CD8-positive, alpha-beta memory T cell (primary cell): ENCODE measurements around the gene MADD. TPM values are rescaled to one million over a fixed set of nuclear protein-coding genes. Genes with fewer than 3 reads are reported as not detected.
"Not testable (repeated sequence)": the region's sequence is repeated elsewhere in the genome, so short reads cannot be mapped to it uniquely, and the experiment has no call there.

Experiments used
- CTCF ChIA-PET: fragments of 350-600 bp; sonication (Branson Sonifier 250); formaldehyde crosslinking; loops from one replicate; lab custom pipeline; 2021; ENCODE audit warnings: antibody characterized with exemption; lab: Charles Lee
- POLR2A ChIA-PET: fragments of 350-600 bp; sonication (Branson Sonifier 250); formaldehyde crosslinking; loops from one replicate; lab custom pipeline; 2021; ENCODE audit warnings: antibody characterized with exemption; lab: Charles Lee
- DNase-seq, 5 donors: peaks; one replicate each; pipeline versions ENCODE4 v3.0.0 to v3.0.0-alpha.2; 2020 to 2022; ENCODE audit warnings: mixed read lengths in 1 of 5
- H3K27ac ChIP-seq: one replicate; pipeline ENCODE4 v1.7.0; 2013; ENCODE audit warnings: low read depth, mild to moderate bottlenecking, low read length, moderate library complexity
- H3K27me3 ChIP-seq: 2 replicates; pipeline ENCODE4 v1.7.0; 2013; ENCODE audit warnings: low read length, mild to moderate bottlenecking; ENCODE audit not compliant: insufficient read depth, poor library complexity, severe bottlenecking
- H3K36me3 ChIP-seq: 2 replicates; pipeline ENCODE4 v1.7.0; 2013; ENCODE audit warnings: mild to moderate bottlenecking, low read length, moderate library complexity; ENCODE audit not compliant: insufficient read depth
- H3K4me1 ChIP-seq: 2 replicates; pipeline ENCODE4 v1.7.0; 2013; ENCODE audit warnings: mild to moderate bottlenecking, low read length, moderate library complexity; ENCODE audit not compliant: insufficient read depth
- H3K4me3 ChIP-seq: 2 replicates; pipeline ENCODE4 v1.7.0; 2013; ENCODE audit warnings: mild to moderate bottlenecking, low read length
- H3K9me3 ChIP-seq: 2 replicates; pipeline ENCODE4 v1.7.0; 2013; ENCODE audit warnings: mild to moderate bottlenecking, low read length
- H3K27ac Mint-ChIP-seq, 8 donors: one replicate each; pipeline ENCODE4 v1.8.0; 2020 to 2021; ENCODE audit warnings: mixed read lengths in 8 of 8, mild to moderate bottlenecking in 6 of 8, inconsistent platforms in 3 of 8, moderate library complexity in 3 of 8
- H3K27me3 Mint-ChIP-seq, 2 donors: one replicate each; pipeline ENCODE4 v1.8.0; 2020 to 2021; ENCODE audit warnings: mixed read lengths in 2 of 2, mild to moderate bottlenecking in 1 of 2, moderate library complexity in 1 of 2
- H3K36me3 Mint-ChIP-seq, 3 donors: one replicate each; pipeline ENCODE4 v1.8.0; 2020 to 2021; ENCODE audit warnings: mixed read lengths in 3 of 3, inconsistent platforms in 1 of 3, mild to moderate bottlenecking in 1 of 3
- H3K4me1 Mint-ChIP-seq, 3 donors: one replicate each; pipeline ENCODE4 v1.8.0; 2020 to 2021; ENCODE audit warnings: mixed read lengths in 3 of 3, inconsistent platforms in 1 of 3, mild to moderate bottlenecking in 1 of 3
- H3K4me3 Mint-ChIP-seq, 7 donors: one replicate each; pipeline ENCODE4 v1.8.0; 2020 to 2021; ENCODE audit warnings: mixed read lengths in 7 of 7, mild to moderate bottlenecking in 6 of 7, moderate library complexity in 4 of 7, inconsistent platforms in 2 of 7
- H3K9me3 Mint-ChIP-seq, 5 donors: one replicate each; pipeline ENCODE4 v1.8.0; 2020 to 2022; ENCODE audit warnings: mixed read lengths in 5 of 5, mild to moderate bottlenecking in 3 of 5, moderate library complexity in 2 of 5, inconsistent platforms in 1 of 5
- polyA plus RNA-seq: library from polyadenylated mRNA; unstranded; fragments of 300-500 nt; fragmentation: Illumina TruSeq; gene quantifications from one replicate; pipeline ENCODE4 v1.2.3, GENCODE V29; 2021
- total RNA-seq, 2 experiments: library from RNA; stranded (reverse); gene quantifications; one replicate each; pipeline ENCODE4 v1.2.3, GENCODE V29; 2021

MADD gene
- total and polyA plus RNA-seq, 3 experiments from 2014 or later: 30.5 to 65.7 (median 62.1) TPM

DNA sequence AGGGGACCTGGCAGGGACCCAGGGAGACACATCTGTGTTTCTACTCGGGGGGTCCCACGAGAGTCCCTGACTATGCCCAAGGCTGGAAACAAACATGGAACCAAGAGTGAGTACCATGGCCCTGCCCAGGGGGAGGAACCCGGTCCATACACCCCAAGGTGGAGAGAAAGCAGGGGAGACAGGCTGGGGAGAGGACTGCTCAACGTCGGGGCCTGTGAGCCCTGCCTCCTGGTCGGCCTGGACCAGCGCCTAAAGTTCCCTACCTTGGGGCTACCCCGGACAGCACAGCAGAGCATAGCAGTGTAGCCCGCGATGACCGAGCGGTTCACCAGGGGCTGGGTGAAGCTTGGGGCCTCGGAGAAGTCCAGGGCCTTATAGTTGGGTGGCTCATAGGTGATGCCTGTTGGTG, 62.4 kb downstream of the MADD start:
- no peaks in the 10 kb centered on the region for H3K27me3 ChIP-seq
- H3K4me1 ChIP-seq: no peaks in the 10 kb centered on the region
- H3K27ac ChIP-seq: no peak overlapping the region
- no peaks in the 10 kb centered on the region for H3K4me1 Mint-ChIP-seq
- no peak overlapping the region for H3K4me3 ChIP-seq
- no peaks in the 10 kb centered on the region for H3K9me3 Mint-ChIP-seq
- peaks cover 6% of the 10 kb centered on the region for H3K36me3 ChIP-seq
- no peak overlapping the region for H3K4me3 Mint-ChIP-seq
- no peaks in the 10 kb centered on the region for H3K27me3 Mint-ChIP-seq
- peaks cover 2 to 36% (median 4%) of the 10 kb centered on the region in 3 donors for H3K36me3 Mint-ChIP-seq
- CTCF ChIA-PET: no interaction called here
- POLR2A ChIA-PET: no interaction called here
- H3K9me3 ChIP-seq: no peaks in the 10 kb centered on the region
- DNase-seq: no peak
- H3K27ac Mint-ChIP-seq: no peak overlapping the region

DNA sequence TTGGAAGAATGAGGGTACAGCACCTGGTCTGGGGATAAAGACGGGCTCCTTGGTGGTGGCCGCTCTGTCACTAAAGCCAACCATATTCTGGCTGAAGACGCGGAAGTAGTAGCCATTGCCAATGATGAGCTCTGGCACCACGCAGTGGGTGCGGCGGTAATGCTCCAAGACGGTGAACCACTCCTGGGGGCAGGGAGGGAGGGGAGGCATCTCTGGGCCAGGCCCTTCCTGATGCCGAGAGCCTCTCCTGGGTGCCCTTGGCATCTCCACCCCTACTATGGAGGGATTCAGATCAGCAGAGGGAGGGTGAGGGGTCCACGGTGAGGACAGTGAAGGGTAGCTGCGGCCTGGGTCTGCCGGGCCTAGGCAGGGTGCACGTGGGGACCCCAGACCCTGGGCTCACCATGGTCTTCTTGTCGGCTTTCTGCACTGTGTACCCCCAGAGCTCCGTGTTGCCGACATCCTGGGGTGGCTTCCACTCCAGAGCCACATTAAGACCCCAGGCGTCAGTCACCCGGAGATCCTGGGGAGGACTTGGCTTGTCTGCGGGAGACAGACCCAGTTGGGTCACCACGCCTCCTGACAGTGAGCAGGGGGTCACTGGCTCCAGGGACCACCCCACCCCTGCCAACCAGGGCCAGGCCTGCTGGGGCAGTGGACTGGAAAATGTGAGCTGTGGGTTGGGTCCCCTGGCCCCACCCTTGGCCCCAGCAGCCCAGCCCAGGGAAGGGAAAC, 63.0 kb downstream of the MADD start:
- Mint-ChIP-seq H3K9me3 (no peaks in the 10 kb centered on the region), H3K4me1 (no peaks in the 10 kb centered on the region), H3K27me3 (no peaks in the 10 kb centered on the region), H3K36me3 (peaks cover 2 to 29% (median 4%) of the 10 kb centered on the region in 3 donors), H3K27ac (peak overlapping the region in 1 of 8 donors; percentile 58), H3K4me3 (no peak overlapping the region)
- POLR2A ChIA-PET: no interaction called here
- H3K4me1 ChIP-seq: no peaks in the 10 kb centered on the region
- no peak overlapping the region for H3K27ac ChIP-seq
- H3K4me3 ChIP-seq: no peak overlapping the region
- no peaks in the 10 kb centered on the region for H3K27me3 ChIP-seq
- DNase-seq: no peak
- no peaks in the 10 kb centered on the region for H3K9me3 ChIP-seq
- CTCF ChIA-PET: interaction anchor here (0.6 kb wide), 1 partner anchor 122 kb away, joined by 3 read pairs; no protein-coding TSS in a partner anchor
- peaks cover 4% of the 10 kb centered on the region for H3K36me3 ChIP-seq

DNA sequence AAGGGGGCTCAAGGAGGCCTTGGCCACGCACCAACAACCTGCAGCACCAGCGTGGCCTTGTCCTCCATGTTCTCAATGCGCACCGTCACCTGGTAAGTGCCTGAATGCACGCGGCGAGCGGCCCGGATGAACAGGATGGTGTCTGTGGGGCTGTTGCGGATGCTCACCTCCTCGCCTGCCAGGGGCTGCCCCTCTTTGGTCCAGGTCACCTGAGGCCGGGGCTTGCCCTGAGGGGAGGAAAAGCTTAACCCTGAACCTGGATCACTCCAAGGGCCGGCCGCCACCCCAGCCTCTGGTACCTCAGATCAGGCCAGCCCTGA, 63.6 kb downstream of the MADD start:
- peaks cover 4% of the 10 kb centered on the region for H3K36me3 ChIP-seq
- ChIA-PET POLR2A (no interaction called here), CTCF (interaction anchor here (0.8 kb wide), 1 partner anchor 112 kb away, joined by 3 read pairs; no protein-coding TSS in a partner anchor)
- H3K4me1 Mint-ChIP-seq: no peaks in the 10 kb centered on the region
- DNase-seq: no peak
- no peak overlapping the region for H3K27ac Mint-ChIP-seq
- H3K4me3 ChIP-seq: no peak overlapping the region
- H3K36me3 Mint-ChIP-seq: peaks cover 2 to 24% (median 4%) of the 10 kb centered on the region in 3 donors
- no peaks in the 10 kb centered on the region for H3K9me3 Mint-ChIP-seq
- H3K9me3 ChIP-seq: no peaks in the 10 kb centered on the region
- no peaks in the 10 kb centered on the region for H3K4me1 ChIP-seq
- peaks cover 0 to 2% of the 10 kb centered on the region in 2 donors for H3K27me3 Mint-ChIP-seq
- H3K27ac ChIP-seq: no peak overlapping the region
- no peak overlapping the region for H3K4me3 Mint-ChIP-seq
- no peaks in the 10 kb centered on the region for H3K27me3 ChIP-seq

DNA sequence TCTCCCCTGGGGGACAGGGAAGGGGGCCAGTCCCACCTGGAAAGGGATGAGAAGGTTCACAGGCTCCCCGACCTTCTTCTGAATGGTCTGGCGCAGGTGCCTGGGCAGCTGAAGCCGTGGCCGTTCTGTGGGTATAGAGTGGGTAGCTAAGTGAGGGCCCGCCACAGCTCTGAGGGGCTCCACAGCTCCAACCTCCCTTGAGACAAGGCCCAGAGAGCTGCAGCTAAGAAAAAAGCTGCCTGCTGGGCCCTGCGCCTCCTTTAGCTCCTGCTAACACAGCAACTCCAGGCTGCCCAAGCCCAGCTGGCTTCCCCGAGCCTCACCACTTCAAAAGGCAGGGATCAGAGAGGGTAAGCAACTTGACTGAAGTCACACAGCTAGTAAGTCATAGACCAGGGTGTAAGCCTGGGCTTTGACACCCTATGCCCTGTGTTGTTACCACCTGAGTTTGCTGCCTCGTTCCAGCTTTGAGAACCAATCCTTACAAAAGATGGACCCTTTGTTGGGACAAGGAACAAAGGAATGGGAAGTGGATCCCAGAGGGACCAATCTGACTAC, 64.0 kb downstream of the MADD start:
- no peaks in the 10 kb centered on the region for H3K4me1 ChIP-seq
- H3K27me3 ChIP-seq: no peaks in the 10 kb centered on the region
- H3K36me3 ChIP-seq: peaks cover under 1% of the 10 kb centered on the region
- Mint-ChIP-seq H3K27ac (no peak overlapping the region), H3K27me3 (peaks cover 0 to 2% of the 10 kb centered on the region in 2 donors), H3K4me1 (no peaks in the 10 kb centered on the region), H3K4me3 (no peak overlapping the region), H3K36me3 (peaks cover 2 to 19% (median 4%) of the 10 kb centered on the region in 3 donors), H3K9me3 (no peaks in the 10 kb centered on the region)
- no peak overlapping the region for H3K27ac ChIP-seq
- ChIA-PET CTCF (interaction anchor here (0.8 kb wide), 1 partner anchor 112 kb away, joined by 3 read pairs; no protein-coding TSS in a partner anchor), POLR2A (no interaction called here)
- no peak overlapping the region for H3K4me3 ChIP-seq
- H3K9me3 ChIP-seq: no peaks in the 10 kb centered on the region
- DNase-seq: no peak

DNA sequence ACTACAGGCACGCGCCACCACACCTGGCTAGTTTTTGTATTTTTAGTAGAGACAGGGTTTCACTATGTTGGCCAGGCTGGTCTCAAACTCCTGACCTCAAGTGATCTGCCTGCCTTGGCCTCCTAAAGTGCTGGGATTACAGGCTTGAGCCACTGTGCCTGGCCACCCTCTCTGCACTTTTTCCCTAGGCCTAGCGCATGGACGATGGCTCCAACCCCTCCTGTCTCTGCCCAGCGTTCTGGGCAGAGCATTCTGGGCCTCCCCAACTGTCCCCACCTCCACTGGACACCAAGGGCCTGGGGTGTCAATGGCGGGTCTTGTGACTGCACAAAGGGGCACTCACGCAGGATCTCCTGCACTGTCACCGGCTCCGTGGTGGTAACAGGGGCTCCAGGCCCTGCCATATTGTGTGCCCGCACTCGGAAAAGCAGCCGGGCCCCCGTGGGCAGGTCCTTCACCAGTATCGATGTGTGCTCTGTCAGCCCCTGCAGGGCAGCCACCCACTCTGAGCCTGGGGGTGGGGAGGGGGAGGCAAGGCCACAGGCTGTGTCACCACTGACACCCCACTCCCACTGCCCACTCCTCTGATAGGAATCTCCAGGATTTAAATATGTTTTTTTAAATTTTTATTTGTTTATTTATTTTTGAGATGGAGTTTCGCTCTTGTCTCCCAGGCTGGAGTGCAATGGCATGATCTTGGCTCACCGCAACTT, 64.9 kb downstream of the MADD start:
- H3K4me1 Mint-ChIP-seq, H3K36me3 ChIP-seq, H3K27me3 ChIP-seq, H3K27ac ChIP-seq, CTCF ChIA-PET, H3K9me3 ChIP-seq, H3K4me3 ChIP-seq, H3K4me1 ChIP-seq, H3K9me3 Mint-ChIP-seq, H3K27me3 Mint-ChIP-seq, DNase-seq, POLR2A ChIA-PET, H3K4me3 Mint-ChIP-seq: not testable (repeated sequence)
- H3K27ac Mint-ChIP-seq: peak overlapping the region in 1 of 8 donors; percentile 33
- H3K36me3 Mint-ChIP-seq: peaks cover 0 to 11% (median 0%) of the 10 kb centered on the region in 3 donors

DNA sequence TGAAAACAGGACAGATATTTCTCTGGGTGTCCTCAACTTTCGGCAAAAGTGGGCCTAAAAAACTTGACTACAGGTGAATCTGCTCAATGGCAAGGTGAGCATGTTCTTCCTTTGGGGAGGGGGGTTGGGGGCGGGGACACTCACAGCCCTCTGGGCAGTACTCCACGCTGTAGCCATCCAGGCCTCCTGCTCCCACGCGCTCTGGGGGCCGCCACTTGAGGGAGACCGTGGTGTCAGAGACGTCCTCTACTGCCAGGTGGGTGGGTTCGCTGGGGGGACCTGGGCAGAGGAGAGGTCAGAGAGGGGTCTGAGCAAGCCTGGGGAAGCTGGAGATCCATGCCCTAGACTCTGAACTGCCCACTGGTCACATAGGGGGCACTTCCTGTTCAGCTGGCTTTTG, 65.8 kb downstream of the MADD start:
- Mint-ChIP-seq H3K4me3 (no peak overlapping the region), H3K4me1 (no peaks in the 10 kb centered on the region), H3K9me3 (no peaks in the 10 kb centered on the region), H3K27ac (no peak overlapping the region), H3K27me3 (peaks cover 0 to 2% of the 10 kb centered on the region in 2 donors), H3K36me3 (peaks cover 0 to 2% (median 0%) of the 10 kb centered on the region in 3 donors)
- no peak for DNase-seq
- ChIA-PET CTCF (no interaction called here), POLR2A (no interaction called here)
- Histone ChIP-seq H3K4me1 (no peaks in the 10 kb centered on the region), H3K27me3 (no peaks in the 10 kb centered on the region), H3K36me3 (no peaks in the 10 kb centered on the region), H3K27ac (no peak overlapping the region), H3K4me3 (no peak overlapping the region), H3K9me3 (no peaks in the 10 kb centered on the region)

DNA sequence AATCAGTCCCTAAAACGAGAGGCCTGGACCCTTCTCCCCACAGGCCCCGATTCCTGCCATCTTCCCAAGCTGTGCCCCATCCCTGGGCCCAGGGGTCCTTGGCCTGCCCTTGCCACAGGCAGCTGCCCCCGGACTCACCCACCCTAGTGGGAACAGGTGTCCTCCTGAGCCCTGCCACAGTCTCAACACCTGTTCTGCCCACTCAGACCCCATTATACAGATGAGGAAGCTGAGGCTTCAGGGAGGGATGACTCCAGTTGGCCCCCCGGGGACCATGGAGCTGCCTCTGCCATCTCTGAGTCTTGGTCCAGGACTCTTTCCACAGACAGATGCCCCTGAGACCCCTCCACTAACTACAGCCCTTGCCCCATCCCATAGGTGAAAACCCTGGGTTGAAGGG, 66.7 kb downstream of the MADD start:
- Histone ChIP-seq H3K36me3 (no peaks in the 10 kb centered on the region), H3K4me1 (no peaks in the 10 kb centered on the region), H3K4me3 (no peak overlapping the region), H3K27ac (no peak overlapping the region), H3K9me3 (no peaks in the 10 kb centered on the region), H3K27me3 (no peaks in the 10 kb centered on the region)
- peaks cover 0 to 2% of the 10 kb centered on the region in 2 donors for H3K27me3 Mint-ChIP-seq
- CTCF ChIA-PET: interaction anchor here (0.6 to 1.4 kb wide), 4 partner anchors 11 to 76 kb away, joined by 3 to 5 read pairs (median 3); no protein-coding TSS in a partner anchor
- DNase-seq: no peak
- H3K9me3 Mint-ChIP-seq: no peaks in the 10 kb centered on the region
- POLR2A ChIA-PET: no interaction called here
- H3K4me3 Mint-ChIP-seq: no peak overlapping the region
- no peaks in the 10 kb centered on the region for H3K36me3 Mint-ChIP-seq
- no peak overlapping the region for H3K27ac Mint-ChIP-seq
- H3K4me1 Mint-ChIP-seq: no peaks in the 10 kb centered on the region
